Gastrocnemius medialis (tissue), 4 donors: ENCODE data around the gene TMEM53. TPM values are rescaled to one million over a fixed set of nuclear protein-coding genes. Genes with fewer than 3 reads are reported as not detected.

Experiments used
- ATAC-seq, 2 donors: fragments of 150-250 bp; one replicate each; pipeline ENCODE4 v1.9.1; 2016
- DNase-seq, 2 donors: peaks; one replicate each; pipeline ENCODE4 v3.0.0-alpha.2; 2019
- H3K27ac ChIP-seq, 4 donors: fragments of 200-600 bp; sonication (generic); 1 replicate in 1 of 4; 2 replicates in 3 of 4; pipeline ENCODE4 v1.5.1; 2016 to 2018; ENCODE audit warnings: mild to moderate bottlenecking in 2 of 4, moderate library complexity in 1 of 4
- H3K27me3 ChIP-seq, 3 donors: fragments of 200-600 bp; sonication (generic) in 2 of 3; 1 replicate in 1 of 3; 2 replicates in 2 of 3; pipeline versions ENCODE4 v1.5.1 to v1.6.0; 2016 to 2019; ENCODE audit warnings: mild to moderate bottlenecking in 1 of 3, moderate library complexity in 1 of 3
- H3K36me3 ChIP-seq, 2 donors: fragments of 200-600 bp; sonication (generic) in 1 of 2; one replicate each; pipeline ENCODE4 v1.5.1; 2017 to 2018
- H3K4me1 ChIP-seq, 2 donors: fragments of 200-600 bp; sonication (generic) in 1 of 2; one replicate each; pipeline ENCODE4 v1.5.1; 2016 to 2017; ENCODE audit warnings: mild to moderate bottlenecking in 2 of 2
- H3K4me3 ChIP-seq, 4 donors: fragments of 200-600 bp; sonication (generic) in 3 of 4; 1 replicate in 1 of 4; 2 replicates in 3 of 4; pipeline ENCODE4 v1.5.1; 2016 to 2019; ENCODE audit warnings: mild to moderate bottlenecking in 2 of 4
- H3K9me3 ChIP-seq, 3 donors: fragments of 200-600 bp; sonication (generic) in 2 of 3; 1 replicate in 1 of 3; 2 replicates in 2 of 3; pipeline ENCODE4 v1.5.1; 2016 to 2019
- CTCF ChIP-seq, 5 experiments: fragments of 450-650 bp in 3 of 5; fragments of 200-600 bp in 2 of 5; sonication (generic) in 2 of 5; IDR thresholded peaks in 4 of 5; conservative IDR thresholded peaks in 1 of 5; 1 replicate in 4 of 5; 2 replicates in 1 of 5; pipeline ENCODE4 v1.5.1; 2016 to 2019; ENCODE audit warnings: antibody characterized with exemption in 5 of 5, mild to moderate bottlenecking in 3 of 5, moderate library complexity in 3 of 5
- POLR2A ChIP-seq, 2 donors: fragments of 450-650 bp; IDR thresholded peaks; one replicate each; pipeline ENCODE4 v1.6.1; 2017; ENCODE audit warnings: antibody characterized with exemption in 2 of 2, mild to moderate bottlenecking in 2 of 2, moderate library complexity in 2 of 2
- in situ Hi-C, 4 donors: fragments of 200-750 bp; cut with MboI; loops; one replicate each; pipeline versions ENCODE4 v1.15.0 to v1.8.0; 2017; ENCODE audit warnings: low sequenced_read_pairs in 4 of 4
- intact Hi-C: fragments of 100-400 bp; cut with DNase I; formaldehyde crosslinking; loops from one replicate; pipeline ENCODE4 v1.15.1; 2023; ENCODE audit warnings: low total_unique reads
- total RNA-seq, 4 donors: library from RNA; depleted of rRNA; stranded (reverse); fragments of >200 nt; gene quantifications; one replicate each; pipeline versions ENCODE4 v1.1.0 to v1.2.3, GENCODE V29; 2016

The TMEM53 gene
- total RNA-seq, 4 donors from 2014 or later: 2.6 to 5.9 (median 4.2) TPM

- no peak for ATAC-seq
Measured at GRCh38 chr1:44642255-44642654, 32.0 kb downstream of the TMEM53 start.

GRCh38 chr1:44641126-44642102 is 32.9 kb downstream of the TMEM53 start:
- TF ChIP-seq POLR2A (IDR thresholded peaks at IDR 0.05) (no peak), CTCF (IDR thresholded peaks at IDR 0.05 in 4 of 5, conservative IDR thresholded peaks at IDR 0.05 in 1 of 5) (no peak)
- Histone ChIP-seq H3K36me3 (peaks cover 0 to 64% of the 10 kb centered on the region in 2 donors), H3K27me3 (no peaks in the 10 kb centered on the region), H3K9me3 (no peaks in the 10 kb centered on the region), H3K4me1 (peaks cover 97 to 99% of the 10 kb centered on the region in 2 donors), H3K27ac (peak overlapping the region; percentile 38 to 86 (median 82)), H3K4me3 (no peak overlapping the region)
- DNase-seq: no peak
- ATAC-seq: no peak
- intact Hi-C loops (no loop called here), in situ Hi-C loops (no loop called here)

More at GRCh38 chr1:44642255-44642654, 32.0 kb downstream of the TMEM53 start:
- TF ChIP-seq POLR2A (IDR thresholded peaks at IDR 0.05): no peak
- no peak for TF ChIP-seq CTCF (IDR thresholded peaks at IDR 0.05 in 4 of 5, conservative IDR thresholded peaks at IDR 0.05 in 1 of 5)
- no peak overlapping the region for H3K4me3 ChIP-seq
- in situ Hi-C loops: no loop called here
- H3K27me3 ChIP-seq: no peaks in the 10 kb centered on the region
- DNase-seq: no peak
- intact Hi-C loops: no loop called here
- H3K4me1 ChIP-seq: peaks cover 95% of the 10 kb centered on the region in 2 donors
- peak overlapping the region; percentile 38 to 86 (median 82) for H3K27ac ChIP-seq
- no peaks in the 10 kb centered on the region for H3K9me3 ChIP-seq
- H3K36me3 ChIP-seq: peaks cover 0 to 56% of the 10 kb centered on the region in 2 donors

- Histone ChIP-seq H3K4me1 (peaks cover 93 to 96% of the 10 kb centered on the region in 2 donors), H3K36me3 (peaks cover 0 to 75% of the 10 kb centered on the region in 2 donors), H3K4me3 (no peak overlapping the region), H3K27ac (peak overlapping the region; percentile 70 to 82 (median 76)), H3K9me3 (no peaks in the 10 kb centered on the region), H3K27me3 (no peaks in the 10 kb centered on the region)
- TF ChIP-seq POLR2A (IDR thresholded peaks at IDR 0.05) (no peak), CTCF (IDR thresholded peaks at IDR 0.05 in 4 of 5, conservative IDR thresholded peaks at IDR 0.05 in 1 of 5) (no peak)
- DNase-seq: peak; percentile 73 to 74
- peak; percentile 78 to 85 for ATAC-seq
- intact Hi-C loops (no loop called here), in situ Hi-C loops (no loop called here)
Measured at GRCh38 chr1:44640200-44640853, 34.0 kb downstream of the TMEM53 start.

- ATAC-seq (no peak), DNase-seq (no peak)
- H3K27ac ChIP-seq: peak overlapping the region; percentile 70 to 82 (median 76)
- peaks cover 0 to 78% of the 10 kb centered on the region in 2 donors for H3K36me3 ChIP-seq
- peaks cover 83 to 92% of the 10 kb centered on the region in 2 donors for H3K4me1 ChIP-seq
- H3K27me3 ChIP-seq: no peaks in the 10 kb centered on the region
- intact Hi-C loops: no loop called here
- no peaks in the 10 kb centered on the region for H3K9me3 ChIP-seq
- in situ Hi-C loops: no loop called here
- no peak for TF ChIP-seq POLR2A (IDR thresholded peaks at IDR 0.05)
- no peak for TF ChIP-seq CTCF (IDR thresholded peaks at IDR 0.05 in 4 of 5, conservative IDR thresholded peaks at IDR 0.05 in 1 of 5)
- H3K4me3 ChIP-seq: no peak overlapping the region
Measured at GRCh38 chr1:44637702-44638411, 36.4 kb downstream of the TMEM53 start.
